ENCODE results near the gene TFCP2L1.

The TFCP2L1 gene

DNA sequence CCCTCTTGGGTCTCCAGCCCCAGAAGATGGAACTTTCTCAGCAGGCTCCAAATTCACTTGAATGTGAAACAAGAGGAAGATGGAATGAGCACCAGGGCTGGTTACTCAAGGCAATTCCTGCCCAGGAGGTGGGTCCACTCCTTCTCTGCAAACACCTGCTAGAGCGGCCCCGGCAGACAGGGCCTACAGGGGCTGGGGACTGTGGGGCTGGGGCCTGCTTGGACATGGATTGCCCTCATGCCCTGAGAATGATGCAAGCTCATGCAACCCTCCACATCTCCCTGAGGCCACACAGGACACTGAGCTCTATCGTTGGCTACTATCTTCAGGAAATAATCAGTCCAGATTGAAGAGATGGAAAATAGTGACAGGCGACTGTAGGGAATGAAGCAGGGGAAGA, 39.1 kb downstream of the TFCP2L1 start:
- no peak for DNase-seq (ENCODE audit: extremely low spot score)
- CTCF ChIA-PET: no interaction called here
- TF ChIP-seq ZNF384 (IDR thresholded peaks at IDR 0.05) (no peak), PKNOX1 (IDR thresholded peaks at IDR 0.05) (no peak), BHLHE40 (IDR thresholded peaks at IDR 0.05; ENCODE audit: borderline replicate concordance) (no peak), FOXA1 (IDR thresholded peaks at IDR 0.05) (no peak), CTBP1 (IDR thresholded peaks at IDR 0.05; ENCODE audit: borderline replicate concordance) (no peak), FOXK2 (IDR thresholded peaks at IDR 0.05) (no peak), SP1 (IDR thresholded peaks at IDR 0.05) (no peak), SUZ12 (IDR thresholded peaks at IDR 0.05) (no peak), ELF4 (IDR thresholded peaks at IDR 0.05) (no peak), TARDBP (IDR thresholded peaks at IDR 0.05) (no peak), LEF1 (IDR thresholded peaks at IDR 0.05; ENCODE audit: borderline replicate concordance) (no peak), NFRKB (IDR thresholded peaks at IDR 0.05) (no peak), HDGF (IDR thresholded peaks at IDR 0.05; ENCODE audit: borderline replicate concordance) (no peak), L3MBTL2 (conservative IDR thresholded peaks at IDR 0.05) (no peak), ARNT (IDR thresholded peaks at IDR 0.05) (no peak), FOXM1 (IDR thresholded peaks at IDR 0.05; ENCODE audit: borderline replicate concordance) (no peak)
- POLR2A ChIA-PET: no interaction called here

DNA sequence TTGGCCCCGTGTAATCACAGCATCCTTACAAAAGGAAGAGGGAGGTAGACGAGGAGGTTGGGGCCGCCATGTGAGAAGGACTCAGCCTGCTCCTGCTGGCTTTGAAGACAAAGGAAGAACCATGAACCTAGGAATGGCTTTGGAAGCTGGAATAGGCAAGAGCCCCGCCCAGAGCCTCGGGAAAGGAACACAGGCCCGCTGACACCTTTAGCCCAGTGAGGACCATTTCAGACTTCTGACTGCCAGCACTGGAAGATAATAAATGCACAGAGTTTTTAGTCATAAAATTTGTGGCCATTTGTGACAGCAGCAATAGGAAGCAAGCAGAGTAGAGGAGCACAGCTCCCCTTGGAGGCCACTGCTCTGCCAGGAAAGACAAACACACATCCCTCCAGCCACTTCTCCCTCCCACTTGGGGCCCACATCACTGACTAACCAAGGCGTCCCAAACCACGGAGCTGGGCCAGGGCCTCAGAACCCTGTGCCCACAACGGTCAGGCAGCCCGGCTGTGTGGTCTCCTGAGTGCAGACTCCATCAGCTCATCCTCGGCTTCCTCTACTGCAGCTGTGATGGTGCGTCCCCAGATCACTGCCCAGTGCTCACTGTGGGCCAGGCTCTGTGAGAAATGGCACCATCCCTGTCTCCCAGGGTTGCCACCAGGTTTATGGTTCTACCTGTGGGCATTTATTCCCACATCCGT, 39.7 kb downstream of the TFCP2L1 start:
- CTCF ChIA-PET: no interaction called here
- POLR2A ChIA-PET: no interaction called here
- no peak for DNase-seq (ENCODE audit: extremely low spot score)
- TF ChIP-seq NFRKB (IDR thresholded peaks at IDR 0.05): no peak
- no peak for TF ChIP-seq ELF4 (IDR thresholded peaks at IDR 0.05)

DNA sequence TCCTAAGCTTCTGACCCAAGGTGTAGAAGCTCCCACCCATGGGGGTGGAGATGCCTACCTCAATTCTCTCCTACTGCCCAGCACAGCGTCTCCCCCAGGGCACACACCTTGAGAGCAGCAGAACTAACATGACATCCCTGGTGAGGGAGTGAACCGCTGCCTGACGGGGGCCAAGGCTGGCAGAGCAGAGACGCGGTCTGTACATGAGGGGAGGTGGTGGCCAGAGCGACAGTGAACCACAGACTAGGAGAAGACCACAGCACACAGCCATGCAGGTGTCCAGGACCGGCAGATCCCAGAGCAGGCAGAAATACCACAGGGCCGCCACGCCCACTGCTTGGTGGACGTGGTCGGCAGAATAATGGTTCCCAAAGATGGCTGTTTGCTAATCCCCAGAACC, 40.4 kb downstream of the TFCP2L1 start:
- ChIA-PET CTCF (no interaction called here), POLR2A (no interaction called here)
- DNase-seq (ENCODE audit: extremely low spot score): no peak
- no peak for TF ChIP-seq CTBP1 (IDR thresholded peaks at IDR 0.05; ENCODE audit: borderline replicate concordance)
- no peak for TF ChIP-seq ELF4 (IDR thresholded peaks at IDR 0.05)
- TF ChIP-seq FOXM1 (IDR thresholded peaks at IDR 0.05; ENCODE audit: borderline replicate concordance): no peak

GRCh38 chr2:121243821-121244460, 41.1 kb downstream of the TFCP2L1 start:
- CTCF ChIA-PET: no interaction called here
- DNase-seq (ENCODE audit: extremely low spot score): no peak
- POLR2A ChIA-PET: no interaction called here
- TF ChIP-seq ZNF384 (IDR thresholded peaks at IDR 0.05): no peak

- ChIA-PET CTCF (no interaction called here), POLR2A (no interaction called here)
- DNase-seq (ENCODE audit: extremely low spot score): no peak
- TF ChIP-seq CTBP1 (IDR thresholded peaks at IDR 0.05; ENCODE audit: borderline replicate concordance) (no peak), ZNF384 (IDR thresholded peaks at IDR 0.05) (no peak), SUZ12 (IDR thresholded peaks at IDR 0.05) (no peak), TARDBP (IDR thresholded peaks at IDR 0.05) (no peak), L3MBTL2 (conservative IDR thresholded peaks at IDR 0.05) (no peak), LEF1 (IDR thresholded peaks at IDR 0.05; ENCODE audit: borderline replicate concordance) (no peak), ARNT (IDR thresholded peaks at IDR 0.05) (no peak), PKNOX1 (IDR thresholded peaks at IDR 0.05) (no peak)
Measured at GRCh38 chr2:121242976-121243375, 42.0 kb downstream of the TFCP2L1 start.

DNA sequence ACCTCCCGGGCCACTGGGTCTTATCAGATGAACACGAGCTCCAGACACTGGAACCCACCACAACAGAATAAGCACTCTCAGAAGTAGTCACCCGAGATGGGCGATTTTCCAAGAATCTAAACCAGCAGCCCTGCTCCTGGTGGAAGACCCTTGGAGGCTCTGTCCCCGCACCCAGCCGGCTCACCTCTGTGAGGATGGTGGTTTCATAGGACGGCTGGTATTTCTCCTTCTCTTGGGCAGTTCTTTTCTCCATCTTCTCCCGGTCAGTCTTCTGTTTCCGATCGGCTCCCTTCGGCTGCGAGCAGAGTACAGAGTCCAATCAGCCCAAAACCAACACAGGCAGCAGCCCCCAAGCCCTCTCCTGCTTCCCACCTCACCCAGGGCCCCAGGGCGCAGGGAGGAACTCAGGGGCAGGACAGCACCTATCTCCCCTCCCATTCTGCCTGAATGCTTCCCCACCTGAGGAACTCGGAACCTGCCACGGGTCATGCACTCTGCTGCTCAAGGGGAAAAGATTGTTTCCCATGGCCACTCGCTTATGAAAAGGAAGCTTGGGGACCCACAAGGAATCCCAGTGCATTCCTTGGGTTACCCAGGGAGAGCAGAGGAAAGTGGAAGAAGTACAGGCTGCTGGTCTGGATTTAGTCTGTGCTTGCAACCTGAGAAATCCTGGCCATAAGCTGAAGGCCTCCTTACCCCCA, 42.7 kb downstream of the TFCP2L1 start:
- ChIA-PET POLR2A (no interaction called here), CTCF (no interaction called here)
- DNase-seq (ENCODE audit: extremely low spot score): no peak
- TF ChIP-seq LEF1 (IDR thresholded peaks at IDR 0.05; ENCODE audit: borderline replicate concordance) (no peak), CTBP1 (IDR thresholded peaks at IDR 0.05; ENCODE audit: borderline replicate concordance) (no peak), FOXK2 (IDR thresholded peaks at IDR 0.05) (no peak), SUZ12 (IDR thresholded peaks at IDR 0.05) (no peak), NFRKB (IDR thresholded peaks at IDR 0.05) (no peak), ARNT (IDR thresholded peaks at IDR 0.05) (no peak), ELF4 (IDR thresholded peaks at IDR 0.05) (no peak), PKNOX1 (IDR thresholded peaks at IDR 0.05) (no peak), SP1 (IDR thresholded peaks at IDR 0.05) (no peak), L3MBTL2 (conservative IDR thresholded peaks at IDR 0.05) (no peak), FOXM1 (IDR thresholded peaks at IDR 0.05; ENCODE audit: borderline replicate concordance) (no peak), ZNF384 (IDR thresholded peaks at IDR 0.05) (no peak), BHLHE40 (IDR thresholded peaks at IDR 0.05; ENCODE audit: borderline replicate concordance) (no peak), TARDBP (IDR thresholded peaks at IDR 0.05) (no peak), HDGF (IDR thresholded peaks at IDR 0.05; ENCODE audit: borderline replicate concordance) (no peak), FOXA1 (IDR thresholded peaks at IDR 0.05) (no peak)
